Middle frontal gyrus (tissue), 1 donor: ENCODE data around the gene DEFB132.
"Not testable (repeated sequence)": the region's sequence is repeated elsewhere in the genome, so short reads cannot be mapped to it uniquely, and the experiment has no call there.

Source experiments
- DNase-seq: peaks from one replicate; pipeline ENCODE4 v3.0.0-alpha.2; 2015; ENCODE audit warnings: low spot score; ENCODE audit errors: extremely low spot score

DEFB132 gene

GRCh38 chr20:257419-257818 is at the start of gene DEFB132:
Gene DEFB132, plus strand, starts transcription at chr20:257724. Its CDS starts 55 bp downstream, at chr20:257779.
- DNase-seq: no peak

GRCh38 chr20:208942-209566 is 48.5 kb upstream of the DEFB132 start:
- no peak for DNase-seq

- no peak for DNase-seq
These were observed 46.6 kb upstream of the DEFB132 start for GRCh38 chr20:210809-211502.

- no peak for DNase-seq
These were observed 43.1 kb upstream of the DEFB132 start for GRCh38 chr20:214383-214782.

- DNase-seq: no peak
These were observed 41.7 kb upstream of the DEFB132 start for GRCh38 chr20:215796-216195.

- no peak for DNase-seq
These were observed 40.3 kb upstream of the DEFB132 start for GRCh38 chr20:217266-217665.

- no peak for DNase-seq
These were observed 38.0 kb upstream of the DEFB132 start for GRCh38 chr20:219290-220115.

- DNase-seq: no peak
These were observed 36.2 kb upstream of the DEFB132 start for GRCh38 chr20:221258-221830.

- DNase-seq: not testable (repeated sequence)
These were observed 31.6 kb upstream of the DEFB132 start for GRCh38 chr20:225879-226278.

- no peak for DNase-seq
These were observed 30.6 kb upstream of the DEFB132 start, which contains the start of gene DEFB129 for GRCh38 chr20:226958-227357. Gene DEFB129, plus strand, starts transcription at chr20:227258. Its CDS starts 31 bp downstream, at chr20:227289.

GRCh38 chr20:227439-228105 is 30.0 kb upstream of the DEFB132 start:
- DNase-seq: no peak

GRCh38 chr20:235891-236290 is 21.6 kb upstream of the DEFB132 start:
- DNase-seq: no peak

- no peak for DNase-seq
These were observed 20.0 kb upstream of the DEFB132 start for GRCh38 chr20:237489-237888.

GRCh38 chr20:237929-238328 is 19.6 kb upstream of the DEFB132 start:
- no peak for DNase-seq

- DNase-seq: no peak
These were observed 14.6 kb upstream of the DEFB132 start for GRCh38 chr20:242905-243304.

- DNase-seq: no peak
These were observed 6.2 kb upstream of the DEFB132 start for GRCh38 chr20:251354-251753.

- no peak for DNase-seq
These were observed 4.7 kb upstream of the DEFB132 start for GRCh38 chr20:252801-253200.

- not testable (repeated sequence) for DNase-seq
These were observed 4.1 kb upstream of the DEFB132 start for GRCh38 chr20:253447-253846.

GRCh38 chr20:258269-258858 is 840 bp downstream of the DEFB132 start:
- no peak for DNase-seq

GRCh38 chr20:258963-259362 is 1.4 kb downstream of the DEFB132 start:
- DNase-seq: no peak

- no peak for DNase-seq
These were observed 2.5 kb downstream of the DEFB132 start for GRCh38 chr20:259981-260380.
